NCI-H226 (cell line): Measurements from ENCODE around the gene POF1B.

Experiments used
- DNase-seq: peaks from one replicate; pipeline ENCODE4 v3.0.0-alpha.2; 2015

Gene POF1B

GRCh38 chrX:85243155-85243554, 136.3 kb downstream of the POF1B start:
- no peak for DNase-seq
